Mesendoderm (in vitro differentiated cells): Measurements from ENCODE around the gene ACSL3.
"Not testable (repeated sequence)": the region's sequence is repeated elsewhere in the genome, so short reads cannot be mapped to it uniquely, and the experiment has no call there.

Source experiments
- DNase-seq: peaks from one replicate; pipeline ENCODE4 v3.0.0; 2013
- H2AK5ac ChIP-seq: 2 replicates; pipeline ENCODE4 v1.6.1; 2013; ENCODE audit warnings: low read length, inconsistent platforms
- H2BK120ac ChIP-seq: 2 replicates; pipeline ENCODE4 v1.6.1; 2013; ENCODE audit warnings: low read depth, mild to moderate bottlenecking, low read length, moderate library complexity, mixed read lengths
- H2BK15ac ChIP-seq: replicated peaks from 2 replicates; pipeline ENCODE4 v1.6.1; 2013; ENCODE audit warnings: low read depth, mild to moderate bottlenecking, moderate library complexity
- H2BK5ac ChIP-seq: 2 replicates; pipeline ENCODE4 v1.6.1; 2013; ENCODE audit warnings: low read length, inconsistent platforms
- H3K18ac ChIP-seq: 2 replicates; pipeline ENCODE4 v1.6.1; 2013; ENCODE audit warnings: mild to moderate bottlenecking, low read length, mixed read lengths
- H3K23ac ChIP-seq: one replicate; pipeline ENCODE4 v1.6.1; 2013; ENCODE audit warnings: low read length
- H3K27ac ChIP-seq: 2 replicates; pipeline ENCODE4 v1.5.1; 2013; ENCODE audit warnings: low read depth, mild to moderate bottlenecking, inconsistent platforms, low read length, moderate library complexity
- H3K27me3 ChIP-seq: 2 replicates; pipeline ENCODE4 v1.6.1; 2013; ENCODE audit warnings: low read length, control low read depth, mild to moderate bottlenecking, inconsistent platforms; ENCODE audit not compliant: insufficient read depth, poor library complexity
- H3K36me3 ChIP-seq: 2 replicates; pipeline ENCODE4 v1.6.1; 2013; ENCODE audit warnings: low read length, inconsistent platforms; ENCODE audit not compliant: control insufficient read depth, insufficient read depth
- H3K4ac ChIP-seq: one replicate; pipeline ENCODE4 v1.6.1; 2013; ENCODE audit warnings: low read depth, mild to moderate bottlenecking, low read length, moderate library complexity
- H3K4me1 ChIP-seq: 2 replicates; pipeline ENCODE4 v1.6.1; 2013; ENCODE audit warnings: low read depth, low read length, inconsistent platforms; ENCODE audit not compliant: control insufficient read depth
- H3K4me2 ChIP-seq: 2 replicates; pipeline ENCODE4 v1.6.1; 2013; ENCODE audit warnings: low read length
- H3K4me3 ChIP-seq: 2 replicates; pipeline ENCODE4 v1.5.1; 2013; ENCODE audit warnings: mild to moderate bottlenecking, low read length
- H3K56ac ChIP-seq: one replicate; pipeline ENCODE4 v1.6.1; 2013; ENCODE audit warnings: low read length
- H3K79me1 ChIP-seq: 2 replicates; pipeline ENCODE4 v1.6.1; 2013; ENCODE audit warnings: low read length, inconsistent platforms
- H3K79me2 ChIP-seq: 2 replicates; pipeline ENCODE4 v1.6.1; 2013; ENCODE audit warnings: mild to moderate bottlenecking, low read length; ENCODE audit not compliant: control insufficient read depth, insufficient read depth
- H3K9ac ChIP-seq: 2 replicates; pipeline ENCODE4 v1.6.1; 2013; ENCODE audit warnings: low read length, inconsistent platforms
- H4K5ac ChIP-seq: one replicate; pipeline ENCODE4 v1.6.1; 2013; ENCODE audit warnings: low read length
- H4K8ac ChIP-seq: one replicate; pipeline ENCODE4 v1.6.1; 2013; ENCODE audit warnings: low read depth, mild to moderate bottlenecking, control low read depth, low read length, moderate library complexity
- WGBS: extraction: QIAGEN DNeasy Blood & Tissue Kit; methylation state at CpG from one replicate; pipeline ENCODE4 v1.1.7; 2013; ENCODE audit warnings: low lambda C conversion rate, missing lambda C conversion rate; ENCODE audit not compliant: insufficient coverage; ENCODE audit errors: extremely low coverage; 5-methylcytosine and 5-hydroxymethylcytosine counted together

Gene ACSL3

GRCh38 chr2:222865301-222865700 is 4.5 kb downstream of the ACSL3 start:
- no peak overlapping the region for H3K27ac ChIP-seq
- no peak overlapping the region for H4K8ac ChIP-seq
- no peak overlapping the region for H2BK120ac ChIP-seq
- no peak overlapping the region for H3K9ac ChIP-seq
- no peak overlapping the region for H4K5ac ChIP-seq
- H3K27me3 ChIP-seq: no peaks in the 10 kb centered on the region
- no peak overlapping the region for H3K4ac ChIP-seq
- H3K79me2 ChIP-seq: peaks cover 82% of the 10 kb centered on the region
- no peak overlapping the region for H3K56ac ChIP-seq
- H2AK5ac ChIP-seq: no peak overlapping the region
- H3K18ac ChIP-seq: no peak overlapping the region
- no peak overlapping the region for H3K4me3 ChIP-seq
- no peak overlapping the region for H3K23ac ChIP-seq
- H2BK15ac ChIP-seq: no peak overlapping the region
- DNase-seq: no peak
- H3K4me2 ChIP-seq: no peak overlapping the region
- H2BK5ac ChIP-seq: no peak overlapping the region
- peaks cover 16% of the 10 kb centered on the region for H3K4me1 ChIP-seq
- H3K36me3 ChIP-seq: no peaks in the 10 kb centered on the region
- peaks cover 9% of the 10 kb centered on the region for H3K79me1 ChIP-seq
- WGBS: no CpG with 5 or more reads among the region's 2 CpGs

- WGBS: no CpG with 5 or more reads among the region's 13 CpGs
- no peak for DNase-seq
- H3K18ac ChIP-seq: no peak overlapping the region
Measured at GRCh38 chr2:222866358-222866960, 5.6 kb downstream of the ACSL3 start.

GRCh38 chr2:222868560-222869251 is 7.9 kb downstream of the ACSL3 start:
- not testable (repeated sequence) for H3K27ac ChIP-seq, H2BK15ac ChIP-seq, DNase-seq, H3K4me2 ChIP-seq, H2BK120ac ChIP-seq, H3K4ac ChIP-seq, H3K9ac ChIP-seq, H3K56ac ChIP-seq, H3K4me3 ChIP-seq, H3K36me3 ChIP-seq, H3K18ac ChIP-seq, H2AK5ac ChIP-seq, H4K8ac ChIP-seq, H3K27me3 ChIP-seq, H4K5ac ChIP-seq, H2BK5ac ChIP-seq, H3K23ac ChIP-seq
- peaks cover 13% of the 10 kb centered on the region for H3K79me1 ChIP-seq
- WGBS: 100% methylated on average over 2 of the region's 8 CpGs
- H3K79me2 ChIP-seq: peaks cover 81% of the 10 kb centered on the region
- H3K4me1 ChIP-seq: peaks cover 27% of the 10 kb centered on the region

More at GRCh38 chr2:222866358-222866960, 5.6 kb downstream of the ACSL3 start:
- Histone ChIP-seq H3K79me2 (peaks cover 88% of the 10 kb centered on the region), H3K4me1 (peaks cover 24% of the 10 kb centered on the region), H3K4me3 (no peak overlapping the region), H3K36me3 (no peaks in the 10 kb centered on the region), H3K56ac (no peak overlapping the region), H2AK5ac (no peak overlapping the region), H3K27me3 (no peaks in the 10 kb centered on the region), H3K27ac (no peak overlapping the region), H3K9ac (no peak overlapping the region), H2BK15ac (no peak overlapping the region), H3K4ac (no peak overlapping the region), H2BK5ac (no peak overlapping the region), H4K5ac (no peak overlapping the region), H3K79me1 (peaks cover 10% of the 10 kb centered on the region), H3K4me2 (no peak overlapping the region), H4K8ac (no peak overlapping the region), H2BK120ac (no peak overlapping the region), H3K23ac (no peak overlapping the region)

- no peak for DNase-seq
- H3K56ac ChIP-seq: no peak overlapping the region
- no peak overlapping the region for H3K27ac ChIP-seq
- no peak overlapping the region for H3K4me3 ChIP-seq
- H3K36me3 ChIP-seq: no peaks in the 10 kb centered on the region
- no peak overlapping the region for H4K8ac ChIP-seq
- no peak overlapping the region for H3K23ac ChIP-seq
- no peaks in the 10 kb centered on the region for H3K27me3 ChIP-seq
- no peak overlapping the region for H2BK120ac ChIP-seq
- H2BK5ac ChIP-seq: no peak overlapping the region
- no peak overlapping the region for H4K5ac ChIP-seq
- H3K79me2 ChIP-seq: peaks cover 81% of the 10 kb centered on the region
- H3K4me1 ChIP-seq: peaks cover 24% of the 10 kb centered on the region
- H3K4me2 ChIP-seq: no peak overlapping the region
- H3K79me1 ChIP-seq: peaks cover 12% of the 10 kb centered on the region
- H3K18ac ChIP-seq: no peak overlapping the region
- no peak overlapping the region for H3K9ac ChIP-seq
- no peak overlapping the region for H2BK15ac ChIP-seq
- no peak overlapping the region for H2AK5ac ChIP-seq
- H3K4ac ChIP-seq: no peak overlapping the region
Measured at GRCh38 chr2:222869252-222869560, 8.4 kb downstream of the ACSL3 start.

- WGBS: no CpG with 5 or more reads among the region's 5 CpGs
- Histone ChIP-seq H3K79me2 (peaks cover 81% of the 10 kb centered on the region), H3K4me1 (peaks cover 21% of the 10 kb centered on the region), H4K8ac (no peak overlapping the region), H3K36me3 (no peaks in the 10 kb centered on the region), H2AK5ac (no peak overlapping the region), H3K79me1 (peaks cover 10% of the 10 kb centered on the region), H2BK120ac (no peak overlapping the region), H3K9ac (no peak overlapping the region), H3K4me2 (no peak overlapping the region), H2BK15ac (no peak overlapping the region), H3K4me3 (no peak overlapping the region), H4K5ac (no peak overlapping the region), H3K23ac (no peak overlapping the region), H3K27ac (no peak overlapping the region), H3K4ac (no peak overlapping the region), H3K27me3 (no peaks in the 10 kb centered on the region), H3K18ac (no peak overlapping the region), H3K56ac (no peak overlapping the region), H2BK5ac (no peak overlapping the region)
- peak; percentile 36 for DNase-seq
Measured at GRCh38 chr2:222871291-222871690, 10.5 kb downstream of the ACSL3 start.

GRCh38 chr2:222872551-222872950 is 11.7 kb downstream of the ACSL3 start:
- Histone ChIP-seq H3K4me1 (peaks cover 23% of the 10 kb centered on the region), H2BK5ac (no peak overlapping the region), H2BK15ac (no peak overlapping the region), H4K5ac (no peak overlapping the region), H3K56ac (no peak overlapping the region), H2AK5ac (no peak overlapping the region), H3K27me3 (no peaks in the 10 kb centered on the region), H3K79me1 (peaks cover 12% of the 10 kb centered on the region), H3K4me3 (no peak overlapping the region), H3K36me3 (no peaks in the 10 kb centered on the region), H4K8ac (no peak overlapping the region), H3K27ac (no peak overlapping the region), H3K4me2 (no peak overlapping the region), H2BK120ac (no peak overlapping the region), H3K18ac (no peak overlapping the region), H3K9ac (no peak overlapping the region), H3K4ac (no peak overlapping the region), H3K23ac (no peak overlapping the region), H3K79me2 (peaks cover 82% of the 10 kb centered on the region)
- DNase-seq: no peak
- WGBS: no CpG with 5 or more reads among the region's 4 CpGs
